OCI-LY7 (cell line): ENCODE data around the gene ZNF737. TPM values are rescaled to one million over a fixed set of nuclear protein-coding genes. Genes with fewer than 3 reads are reported as not detected.

Experiments
- BruUV-seq: library from RNA; stranded (reverse); fragments of 400-500 nt; replicated peaks from 2 replicates; lab custom pipeline; 2021; lab: Mats Ljungman, UMichigan
- CTCF ChIA-PET: fragments of 300-600 bp; sonication (Branson Sonifier 250); formaldehyde crosslinking; loops from one replicate; lab custom pipeline; 2022; ENCODE audit warnings: antibody characterized with exemption; ENCODE audit not compliant: unreplicated experiment; lab: Charles Lee
- POLR2A ChIA-PET: fragments of 300-600 bp; sonication (Branson Sonifier 250); formaldehyde crosslinking; loops from one replicate; lab custom pipeline; 2022; ENCODE audit warnings: antibody characterized with exemption; lab: Charles Lee
- DNase-seq: peaks from one replicate; pipeline ENCODE4 v3.0.0-alpha.2; 2015; ENCODE audit warnings: low spot score
- H2AFZ ChIP-seq: fragments of 200-600 bp; sonication (generic), shearing (Covaris generic); 2 replicates; pipeline ENCODE4 v1.6.1; 2014; ENCODE audit warnings: mild to moderate bottlenecking, antibody characterized with exemption, low read length, moderate library complexity
- H3K27ac ChIP-seq: fragments of 200-600 bp; sonication (generic); 2 replicates; pipeline ENCODE4 v1.5.1; 2014; ENCODE audit warnings: mixed run types, low read depth, mild to moderate bottlenecking, moderate library complexity, low read length, inconsistent platforms; ENCODE audit not compliant: poor library complexity, severe bottlenecking
- H3K36me3 ChIP-seq: fragments of 200-600 bp; sonication (generic); 2 replicates; pipeline ENCODE4 v1.6.1; 2014; ENCODE audit warnings: mild to moderate bottlenecking, antibody characterized with exemption, low read length, moderate library complexity, mixed read lengths; ENCODE audit not compliant: insufficient read depth
- H3K4me1 ChIP-seq: fragments of 200-600 bp; sonication (generic); 2 replicates; pipeline ENCODE4 v1.5.1; 2014; ENCODE audit warnings: mild to moderate bottlenecking, low read length; ENCODE audit not compliant: insufficient read depth, poor library complexity, severe bottlenecking
- H3K4me2 ChIP-seq: fragments of 200-600 bp; sonication (generic); 2 replicates; pipeline ENCODE4 v1.6.1; 2014; ENCODE audit warnings: mild to moderate bottlenecking, low read length
- H3K4me3 ChIP-seq: fragments of 200-600 bp; sonication (generic); 2 replicates; pipeline ENCODE4 v1.5.1; 2014; ENCODE audit warnings: mild to moderate bottlenecking, low read depth, low read length; ENCODE audit not compliant: poor library complexity, severe bottlenecking
- H3K79me2 ChIP-seq: fragments of 200-600 bp; sonication (generic); 2 replicates; pipeline ENCODE4 v1.6.1; 2016; ENCODE audit warnings: low read depth, mild to moderate bottlenecking, low read length, moderate library complexity, mixed read lengths; ENCODE audit not compliant: insufficient read depth
- H3K9me2 ChIP-seq: fragments of 200-600 bp; sonication (generic); 2 replicates; pipeline ENCODE4 v1.6.1; 2016; ENCODE audit warnings: mild to moderate bottlenecking, low read length, mixed read lengths; ENCODE audit not compliant: insufficient read depth
- H3K9me3 ChIP-seq: fragments of 200-600 bp; sonication (generic); 2 replicates; pipeline ENCODE4 v1.6.1; 2014; ENCODE audit warnings: mild to moderate bottlenecking, mixed run types, low read length, mixed read lengths
- H4K20me1 ChIP-seq: fragments of 200-600 bp; sonication (generic); 2 replicates; pipeline ENCODE4 v1.6.1; 2014; ENCODE audit warnings: mild to moderate bottlenecking, antibody characterized with exemption, low read length, moderate library complexity, mixed read lengths; ENCODE audit not compliant: insufficient read depth
- EZH2phosphoT487 ChIP-seq: fragments of 200-600 bp; sonication (generic); IDR thresholded peaks from 2 replicates; pipeline ENCODE4 v1.6.1; 2018; ENCODE audit warnings: low read depth, borderline replicate concordance, mild to moderate bottlenecking, mixed run types, antibody characterized with exemption, low read length, moderate library complexity, mixed read lengths
- intact Hi-C: fragments of 100-400 bp; cut with micrococcal nuclease; formaldehyde crosslinking; loops from one replicate; pipeline ENCODE4 v1.10.0; 2022; ENCODE audit not compliant: unreplicated experiment
- total RNA-seq, 2 experiments: library from RNA; depleted of rRNA in 1 of 2; stranded (reverse); fragments of >200 nt in 1 of 2; shearing (Covaris generic) in 1 of 2; gene quantifications; 2 replicates each; pipeline ENCODE4 v1.2.3, GENCODE V29; 2014 to 2022
- TF ChIP-seq, protein P1 (sequence below): fragments of 200-600 bp; sonication (generic); conservative IDR thresholded peaks from 2 replicates; pipeline ENCODE4 v1.5.1; 2014; ENCODE audit warnings: mild to moderate bottlenecking, antibody characterized with exemption, low read length, moderate library complexity, mixed read lengths

ZNF737 gene
- total RNA-seq, 2 experiments from 2014 or later = 20.4 to 33.5 TPM

GRCh38 chr19:20513189-20513904 lies 52.2 kb downstream of the ZNF737 start:
- no TSS peak for BruUV-seq
- Histone ChIP-seq H3K4me3 (no peak overlapping the region), H3K9me3 (no peaks in the 10 kb centered on the region), H2AFZ (no peak overlapping the region), H3K4me2 (no peak overlapping the region), H3K27ac (no peak overlapping the region), H3K4me1 (no peaks in the 10 kb centered on the region), H3K79me2 (no peaks in the 10 kb centered on the region), H3K9me2 (no peaks in the 10 kb centered on the region), H4K20me1 (no peaks in the 10 kb centered on the region), H3K36me3 (no peaks in the 10 kb centered on the region)
- TF ChIP-seq, protein P1, sequence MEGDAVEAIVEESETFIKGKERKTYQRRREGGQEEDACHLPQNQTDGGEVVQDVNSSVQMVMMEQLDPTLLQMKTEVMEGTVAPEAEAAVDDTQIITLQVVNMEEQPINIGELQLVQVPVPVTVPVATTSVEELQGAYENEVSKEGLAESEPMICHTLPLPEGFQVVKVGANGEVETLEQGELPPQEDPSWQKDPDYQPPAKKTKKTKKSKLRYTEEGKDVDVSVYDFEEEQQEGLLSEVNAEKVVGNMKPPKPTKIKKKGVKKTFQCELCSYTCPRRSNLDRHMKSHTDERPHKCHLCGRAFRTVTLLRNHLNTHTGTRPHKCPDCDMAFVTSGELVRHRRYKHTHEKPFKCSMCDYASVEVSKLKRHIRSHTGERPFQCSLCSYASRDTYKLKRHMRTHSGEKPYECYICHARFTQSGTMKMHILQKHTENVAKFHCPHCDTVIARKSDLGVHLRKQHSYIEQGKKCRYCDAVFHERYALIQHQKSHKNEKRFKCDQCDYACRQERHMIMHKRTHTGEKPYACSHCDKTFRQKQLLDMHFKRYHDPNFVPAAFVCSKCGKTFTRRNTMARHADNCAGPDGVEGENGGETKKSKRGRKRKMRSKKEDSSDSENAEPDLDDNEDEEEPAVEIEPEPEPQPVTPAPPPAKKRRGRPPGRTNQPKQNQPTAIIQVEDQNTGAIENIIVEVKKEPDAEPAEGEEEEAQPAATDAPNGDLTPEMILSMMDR = no peak
- TF ChIP-seq EZH2phosphoT487 = no peak
- POLR2A ChIA-PET = no interaction called here
- no peak for DNase-seq
- intact Hi-C loops = no loop called here
- CTCF ChIA-PET = no interaction called here

- H3K4me2 ChIP-seq = no peak overlapping the region
- H3K4me1 ChIP-seq = no peaks in the 10 kb centered on the region
- CTCF ChIA-PET = no interaction called here
- H3K79me2 ChIP-seq = no peaks in the 10 kb centered on the region
- TF ChIP-seq, protein P1 = no peak
- TF ChIP-seq EZH2phosphoT487 = no peak
- H3K9me3 ChIP-seq = no peaks in the 10 kb centered on the region
- H3K27ac ChIP-seq = no peak overlapping the region
- no peak for DNase-seq
- H3K36me3 ChIP-seq = no peaks in the 10 kb centered on the region
- no peaks in the 10 kb centered on the region for H3K9me2 ChIP-seq
- no peak overlapping the region for H2AFZ ChIP-seq
- intact Hi-C loops = no loop called here
- no peaks in the 10 kb centered on the region for H4K20me1 ChIP-seq
- POLR2A ChIA-PET = no interaction called here
- no TSS peak for BruUV-seq
- H3K4me3 ChIP-seq = no peak overlapping the region
Observed at GRCh38 chr19:20503476-20503875, 62.1 kb downstream of the ZNF737 start.

Other genes starting within 250 kb of the ZNF737 start
- gene ZNF626, start 95.8 kb upstream of the ZNF737 start, total RNA-seq (2014; rRNA removed; shearing (Covaris generic)) = 3.3 and 5.3 TPM in 2 replicates
- 4.5 and 5.1 TPM in 2 replicates for gene ZNF626, start 95.8 kb upstream of the ZNF737 start, total RNA-seq (2022)
- 32.4 and 34.2 TPM in 2 replicates for gene ZNF66, start 210.5 kb upstream of the ZNF737 start, total RNA-seq (2014; rRNA removed; shearing (Covaris generic))
- 28.4 and 39.6 TPM in 2 replicates for gene ZNF66, start 210.5 kb upstream of the ZNF737 start, total RNA-seq (2022)